GM12878 (cell line): Measurements from ENCODE around the gene OPRM1. TPM values are rescaled to one million over a fixed set of nuclear protein-coding genes. Genes with fewer than 3 reads are reported as not detected.

ENCODE experiments used
- ATAC-seq: fragments of 200-7000 bp; cut with Tn5 transposase; 3 replicates; pipeline ENCODE4 v1.9.1; 2020; ENCODE audit warnings: mild to moderate bottlenecking, moderate library complexity
- BruUV-seq: library from RNA; stranded (reverse); fragments of 400-500 nt; replicated peaks from 2 replicates; lab custom pipeline; 2021; lab: Mats Ljungman, UMichigan
- CTCF ChIA-PET: fragments of 300-600 bp; sonication (Branson Sonifier 250); formaldehyde crosslinking; extraction: SDS; loops from one replicate; lab custom pipeline; 2021; ENCODE audit warnings: inconsistent platforms; lab: Yijun Ruan, JAX
- POLR2A ChIA-PET: fragments of 350-600 bp; formaldehyde crosslinking; extraction: SDS; loops from one replicate; lab custom pipeline; 2021; ENCODE audit warnings: inconsistent platforms; lab: Charles Lee
- RAD21 ChIA-PET: fragments of 300-600 bp; sonication (Branson Sonifier 250); formaldehyde crosslinking; loops from one replicate; lab custom pipeline; 2023; ENCODE audit warnings: antibody characterized with exemption; ENCODE audit not compliant: unreplicated experiment; lab: Charles Lee
- SMC1A ChIA-PET: fragments of 300-600 bp; sonication (Branson Sonifier 250); formaldehyde crosslinking; loops from one replicate; lab custom pipeline; 2023; ENCODE audit not compliant: unreplicated experiment, uncharacterized antibody; lab: Charles Lee
- DNase-seq: peaks from one replicate; pipeline ENCODE4 v3.0.0-alpha.2; 2011; ENCODE audit warnings: low read depth, low spot score
- FAIRE-seq: peaks from 3 replicates; lab custom pipeline; 2011; peaks lifted over from hg19 to GRCh38; lab: Jason Lieb, UNC
- H2AFZ ChIP-seq: 2 replicates; pipeline ENCODE4 v1.6.0; 2011; ENCODE audit warnings: low read depth, low read length, control low read depth; ENCODE audit not compliant: control insufficient read depth
- H3K27ac ChIP-seq: 2 replicates; pipeline ENCODE4 v1.5.1; 2011; ENCODE audit warnings: control low read depth; ENCODE audit not compliant: control insufficient read depth, insufficient read depth
- H3K27me3 ChIP-seq, 2 experiments: replicated peaks in 1 of 2; 2 replicates each; pipeline versions ENCODE4 v1.6.0 to v1.6.1; 2011; ENCODE audit warnings: low read length in 1 of 2; ENCODE audit not compliant: control insufficient read depth in 2 of 2, insufficient read depth in 2 of 2
- H3K36me3 ChIP-seq, 2 experiments: 2 replicates each; pipeline ENCODE4 v1.5.1; 2011; ENCODE audit warnings: low read length in 1 of 2; ENCODE audit not compliant: control insufficient read depth in 2 of 2, insufficient read depth in 2 of 2
- H3K4me1 ChIP-seq: 2 replicates; pipeline ENCODE4 v1.6.1; 2011; ENCODE audit warnings: mild to moderate bottlenecking, low read length, moderate library complexity, mixed read lengths; ENCODE audit not compliant: control insufficient read depth, insufficient read depth
- H3K4me2 ChIP-seq: 2 replicates; pipeline ENCODE4 v1.6.0; 2011; ENCODE audit warnings: control low read depth; ENCODE audit not compliant: control insufficient read depth, insufficient read depth
- H3K4me3 ChIP-seq: fragments of 200-600 bp; sonication (generic); 2 replicates; pipeline ENCODE4 v1.5.1; 2016
- H3K79me2 ChIP-seq: 2 replicates; pipeline ENCODE4 v1.6.0; 2011; ENCODE audit warnings: low read length; ENCODE audit not compliant: control insufficient read depth, insufficient read depth
- H3K9ac ChIP-seq: 2 replicates; pipeline ENCODE4 v1.8.0; 2011; ENCODE audit warnings: low read length, control low read depth, mixed read lengths; ENCODE audit not compliant: control insufficient read depth, insufficient read depth
- H3K9me3 ChIP-seq: replicated peaks from 3 replicates; pipeline ENCODE4 v1.5.1; 2011; ENCODE audit warnings: mild to moderate bottlenecking, low read length; ENCODE audit not compliant: control insufficient read depth, insufficient read depth
- H4K20me1 ChIP-seq: 2 replicates; pipeline ENCODE4 v1.6.0; 2011; ENCODE audit not compliant: control insufficient read depth, insufficient read depth
- EED ChIP-seq: sonication (generic); IDR thresholded peaks from 2 replicates; pipeline ENCODE4 v1.6.1; 2016; ENCODE audit warnings: antibody characterized with exemption, low read depth
- FOXK2 ChIP-seq: fragments of 450-650 bp; IDR thresholded peaks from 2 replicates; pipeline ENCODE4 v1.6.1; 2017; ENCODE audit warnings: mild to moderate bottlenecking, moderate library complexity
- GATAD2B ChIP-seq: fragments of 450-650 bp; conservative IDR thresholded peaks from 2 replicates; pipeline ENCODE4 v1.6.1; 2017; ENCODE audit warnings: low read depth, mild to moderate bottlenecking, moderate library complexity
- HCFC1 ChIP-seq: fragments of 150-350 bp; IDR thresholded peaks from 2 replicates; pipeline ENCODE4 v1.6.1; 2014; ENCODE audit warnings: low read length
- JUNB ChIP-seq: IDR thresholded peaks from 2 replicates; pipeline ENCODE4 v1.6.1; 2016; ENCODE audit warnings: antibody characterized with exemption, mild to moderate bottlenecking
- PAX5 ChIP-seq: IDR thresholded peaks from 2 replicates; pipeline ENCODE4 v1.6.1; 2011; ENCODE audit warnings: low read depth, low read length, borderline replicate concordance
- POLR2A ChIP-seq: IDR thresholded peaks from 2 replicates; pipeline ENCODE4 v1.6.1; 2011; ENCODE audit warnings: low read depth, mild to moderate bottlenecking, low read length
- POLR2AphosphoS2 ChIP-seq: IDR thresholded peaks from 2 replicates; pipeline ENCODE4 v1.6.1; 2011; ENCODE audit warnings: low read depth, mild to moderate bottlenecking, low read length, improper control_type of control experiment, moderate library complexity
- RCOR1 ChIP-seq: conservative IDR thresholded peaks from 2 replicates; pipeline ENCODE4 v1.6.1; 2012; ENCODE audit warnings: low read depth, low read length, improper control_type of control experiment
- RELB ChIP-seq: fragments of 450-650 bp; IDR thresholded peaks from 2 replicates; pipeline ENCODE4 v1.6.1; 2017; ENCODE audit warnings: low read depth, mild to moderate bottlenecking, moderate library complexity
- ZNF207 ChIP-seq: fragments of 450-650 bp; IDR thresholded peaks from 2 replicates; pipeline ENCODE4 v1.6.1; 2014; ENCODE audit warnings: antibody characterized with exemption, mild to moderate bottlenecking, borderline replicate concordance
- WGBS: methylation state at CpG from one replicate; pipeline ENCODE4 v1.1.6; 2016; ENCODE audit warnings: low lambda C conversion rate; ENCODE audit not compliant: insufficient replicate concordance, insufficient coverage; ENCODE audit errors: missing lambda C conversion rate; 5-methylcytosine and 5-hydroxymethylcytosine counted together
- in situ Hi-C: fragments of 300-500 bp; cut with MboI; formaldehyde crosslinking; loops from 9 replicates; pipeline ENCODE4 v1.14.3; 2018; ENCODE audit warnings: mixed read lengths
- intact Hi-C: fragments of 100-400 bp; cut with micrococcal nuclease; formaldehyde crosslinking; loops from one replicate; pipeline ENCODE4 v1.14.2; 2022; ENCODE audit not compliant: unreplicated experiment
- polyA plus RNA-seq, 11 experiments: library from polyadenylated mRNA; depleted of rRNA in 4 of 11; unstranded in 6 of 11; stranded (reverse) in 5 of 11; fragments of >200 nt; fragmentation: Nextera tagmentation in 4 of 11; fragmentation: Illumina TruSeq in 1 of 11; extraction: Ambion mirVana in 4 of 11; extraction: Trizol in 1 of 11; gene quantifications; 1 replicate in 1 of 11; 2 replicates in 10 of 11; pipeline versions ENCODE4 v1.2.1 to v1.2.3, GENCODE V29; 2011 to 2016; ENCODE audit warnings: inconsistent platforms in 2 of 11, missing spikeins in 2 of 11, low read depth in 1 of 11
- total RNA-seq, 4 experiments: library from RNA; depleted of rRNA in 3 of 4; stranded (reverse); fragments of >200 nt in 3 of 4; fragmentation: Illumina TruSeq in 1 of 4; extraction: Trizol in 1 of 4; gene quantifications; 2 replicates each; pipeline versions ENCODE4 v1.2.1 to v1.2.3, GENCODE V29; 2013 to 2021
- TF ChIP-seq, protein P1 (sequence below): fragments of 450-650 bp; IDR thresholded peaks from 2 replicates; pipeline ENCODE4 v1.6.1; 2018; ENCODE audit warnings: mild to moderate bottlenecking, low read depth, moderate library complexity; ENCODE audit not compliant: partially characterized antibody
- TF ChIP-seq, protein P2 (sequence below): IDR thresholded peaks from 2 replicates; pipeline ENCODE4 v1.6.1; 2012; ENCODE audit warnings: mild to moderate bottlenecking, low read depth, low read length

Gene OPRM1
- total and polyA plus RNA-seq, 10 of the 15 experiments (the other 5 are each of a cell fraction or from before 2014, with no cell fraction given) = not detected

GRCh38 chr6:154092326-154092962 is 53.4 kb downstream of the OPRM1 start (continued):
- no peak for TF ChIP-seq JUNB
- no peak for TF ChIP-seq POLR2A
- TF ChIP-seq, protein P1, sequence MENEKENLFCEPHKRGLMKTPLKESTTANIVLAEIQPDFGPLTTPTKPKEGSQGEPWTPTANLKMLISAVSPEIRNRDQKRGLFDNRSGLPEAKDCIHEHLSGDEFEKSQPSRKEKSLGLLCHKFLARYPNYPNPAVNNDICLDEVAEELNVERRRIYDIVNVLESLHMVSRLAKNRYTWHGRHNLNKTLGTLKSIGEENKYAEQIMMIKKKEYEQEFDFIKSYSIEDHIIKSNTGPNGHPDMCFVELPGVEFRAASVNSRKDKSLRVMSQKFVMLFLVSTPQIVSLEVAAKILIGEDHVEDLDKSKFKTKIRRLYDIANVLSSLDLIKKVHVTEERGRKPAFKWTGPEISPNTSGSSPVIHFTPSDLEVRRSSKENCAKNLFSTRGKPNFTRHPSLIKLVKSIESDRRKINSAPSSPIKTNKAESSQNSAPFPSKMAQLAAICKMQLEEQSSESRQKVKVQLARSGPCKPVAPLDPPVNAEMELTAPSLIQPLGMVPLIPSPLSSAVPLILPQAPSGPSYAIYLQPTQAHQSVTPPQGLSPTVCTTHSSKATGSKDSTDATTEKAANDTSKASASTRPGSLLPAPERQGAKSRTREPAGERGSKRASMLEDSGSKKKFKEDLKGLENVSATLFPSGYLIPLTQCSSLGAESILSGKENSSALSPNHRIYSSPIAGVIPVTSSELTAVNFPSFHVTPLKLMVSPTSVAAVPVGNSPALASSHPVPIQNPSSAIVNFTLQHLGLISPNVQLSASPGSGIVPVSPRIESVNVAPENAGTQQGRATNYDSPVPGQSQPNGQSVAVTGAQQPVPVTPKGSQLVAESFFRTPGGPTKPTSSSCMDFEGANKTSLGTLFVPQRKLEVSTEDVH = no peak
- no peak for TF ChIP-seq ZNF207

- Histone ChIP-seq H4K20me1 (no peaks in the 10 kb centered on the region), H3K27me3 (no peaks in the 10 kb centered on the region), H3K4me2 (no peak overlapping the region), H3K27ac (no peak overlapping the region), H3K4me3 (no peak overlapping the region), H2AFZ (no peak overlapping the region), H3K36me3 (no peaks in the 10 kb centered on the region), H3K9me3 (no peaks in the 10 kb centered on the region), H3K79me2 (no peaks in the 10 kb centered on the region), H3K4me1 (no peaks in the 10 kb centered on the region), H3K9ac (no peak overlapping the region)
- in situ Hi-C loops (no loop called here), intact Hi-C loops (no loop called here)
- POLR2A ChIA-PET = no interaction called here
- RAD21 ChIA-PET = no interaction called here
- no TSS peak for BruUV-seq
- 6% methylated on average over 8 of the region's 8 CpGs for WGBS
- SMC1A ChIA-PET = interaction anchor here (1.2 kb wide), 1 partner anchor 30 kb away, joined by 3 read pairs; no protein-coding TSS in a partner anchor
- CTCF ChIA-PET = no interaction called here
- DNase-seq (no peak), ATAC-seq (no peak), FAIRE-seq (no peak)
- no peak for TF ChIP-seq FOXK2
- TF ChIP-seq HCFC1 = no peak
- TF ChIP-seq RELB = no peak
- no peak for TF ChIP-seq JUNB
- no peak for TF ChIP-seq PAX5
- no peak for TF ChIP-seq RCOR1
- no peak for TF ChIP-seq EED
- TF ChIP-seq, protein P2, sequence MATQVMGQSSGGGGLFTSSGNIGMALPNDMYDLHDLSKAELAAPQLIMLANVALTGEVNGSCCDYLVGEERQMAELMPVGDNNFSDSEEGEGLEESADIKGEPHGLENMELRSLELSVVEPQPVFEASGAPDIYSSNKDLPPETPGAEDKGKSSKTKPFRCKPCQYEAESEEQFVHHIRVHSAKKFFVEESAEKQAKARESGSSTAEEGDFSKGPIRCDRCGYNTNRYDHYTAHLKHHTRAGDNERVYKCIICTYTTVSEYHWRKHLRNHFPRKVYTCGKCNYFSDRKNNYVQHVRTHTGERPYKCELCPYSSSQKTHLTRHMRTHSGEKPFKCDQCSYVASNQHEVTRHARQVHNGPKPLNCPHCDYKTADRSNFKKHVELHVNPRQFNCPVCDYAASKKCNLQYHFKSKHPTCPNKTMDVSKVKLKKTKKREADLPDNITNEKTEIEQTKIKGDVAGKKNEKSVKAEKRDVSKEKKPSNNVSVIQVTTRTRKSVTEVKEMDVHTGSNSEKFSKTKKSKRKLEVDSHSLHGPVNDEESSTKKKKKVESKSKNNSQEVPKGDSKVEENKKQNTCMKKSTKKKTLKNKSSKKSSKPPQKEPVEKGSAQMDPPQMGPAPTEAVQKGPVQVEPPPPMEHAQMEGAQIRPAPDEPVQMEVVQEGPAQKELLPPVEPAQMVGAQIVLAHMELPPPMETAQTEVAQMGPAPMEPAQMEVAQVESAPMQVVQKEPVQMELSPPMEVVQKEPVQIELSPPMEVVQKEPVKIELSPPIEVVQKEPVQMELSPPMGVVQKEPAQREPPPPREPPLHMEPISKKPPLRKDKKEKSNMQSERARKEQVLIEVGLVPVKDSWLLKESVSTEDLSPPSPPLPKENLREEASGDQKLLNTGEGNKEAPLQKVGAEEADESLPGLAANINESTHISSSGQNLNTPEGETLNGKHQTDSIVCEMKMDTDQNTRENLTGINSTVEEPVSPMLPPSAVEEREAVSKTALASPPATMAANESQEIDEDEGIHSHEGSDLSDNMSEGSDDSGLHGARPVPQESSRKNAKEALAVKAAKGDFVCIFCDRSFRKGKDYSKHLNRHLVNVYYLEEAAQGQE = no peak
- TF ChIP-seq GATAD2B = no peak
- no peak for TF ChIP-seq POLR2AphosphoS2
These were observed 54.4 kb downstream of the OPRM1 start for GRCh38 chr6:154093231-154094044.
